Activated CD8-positive, alpha-beta memory T cell treated with anti-CD3 and anti-CD28 coated beads, Interleukin-2, amount 50 U/mL, for 1 hour (primary cell): ENCODE data around the gene GRIK1.

ENCODE experiments used
- DNase-seq: peaks from one replicate; pipeline ENCODE4 v3.0.0-alpha.2; 2020; ENCODE audit errors: extremely low read depth

The GRIK1 gene

DNA sequence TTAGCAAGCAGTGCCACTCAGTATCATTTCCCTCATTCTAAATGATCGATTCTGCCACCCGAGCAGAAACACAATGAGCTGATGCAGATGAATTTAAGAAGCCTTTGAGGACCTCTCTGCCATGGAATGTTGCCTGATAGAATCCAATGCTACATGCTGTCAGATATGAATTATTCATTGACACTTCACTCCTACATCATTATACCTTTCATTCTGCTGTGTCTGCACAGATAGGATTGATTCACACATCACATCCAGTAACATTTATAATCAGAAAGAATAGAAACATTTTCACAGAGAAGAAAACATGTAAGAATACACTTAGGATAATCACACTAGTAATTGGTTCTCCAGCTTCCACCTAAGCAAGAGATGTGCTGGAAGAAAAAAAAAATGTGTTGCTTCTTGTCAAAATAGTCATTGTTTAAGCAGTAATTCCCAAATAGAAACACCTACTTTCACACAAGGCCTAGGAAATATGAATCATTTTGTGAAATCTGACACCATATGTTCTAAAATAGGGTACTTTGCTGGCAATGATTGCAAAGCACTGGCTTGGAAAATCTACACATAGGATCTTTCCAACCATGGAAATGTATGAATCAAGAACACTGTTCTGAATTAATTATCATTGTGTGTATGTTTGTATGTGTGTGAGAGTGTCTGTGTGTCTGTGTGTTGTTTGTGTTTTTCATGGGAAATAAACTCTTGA, 110.1 kb downstream of the GRIK1 start:
- no peak for DNase-seq

DNA sequence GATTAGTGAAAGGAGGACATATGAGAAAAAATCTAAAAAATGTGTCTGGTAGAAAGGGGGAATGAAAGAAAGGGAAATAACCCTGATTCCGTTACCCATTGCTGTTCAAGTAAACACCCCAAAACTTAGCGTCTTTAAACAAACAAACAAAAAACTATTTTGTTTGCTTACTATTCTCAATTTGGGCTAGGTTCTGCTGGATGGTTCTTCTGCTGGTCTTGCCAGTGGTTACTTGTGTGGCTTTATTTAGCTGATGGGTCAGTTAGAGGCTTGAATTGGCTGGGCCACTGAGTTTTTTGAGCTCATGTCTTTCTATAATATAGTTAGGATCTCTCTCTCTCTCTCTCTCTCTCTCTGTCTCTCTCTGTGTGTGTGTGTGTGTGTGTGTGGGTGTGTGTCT, 112.1 kb downstream of the GRIK1 start:
- no peak for DNase-seq

DNA sequence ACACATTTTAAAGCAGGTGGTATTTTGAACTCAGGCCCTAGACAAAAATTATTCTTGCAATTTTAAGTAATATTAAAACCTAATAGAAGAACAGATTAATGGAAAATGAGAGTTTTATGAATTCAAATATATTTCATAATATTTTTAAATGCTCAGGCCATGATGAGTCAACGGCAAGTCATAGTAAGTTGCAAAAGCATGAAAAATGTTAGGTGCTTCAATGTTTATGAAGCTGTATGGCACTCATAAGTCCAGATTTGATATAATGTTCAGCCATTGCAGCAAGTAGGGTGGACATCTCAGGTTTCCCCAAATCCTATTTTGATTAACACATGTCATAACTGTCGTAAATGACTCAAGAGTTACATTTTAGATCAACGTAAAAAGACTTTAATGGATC, 112.6 kb downstream of the GRIK1 start:
- no peak for DNase-seq

DNA sequence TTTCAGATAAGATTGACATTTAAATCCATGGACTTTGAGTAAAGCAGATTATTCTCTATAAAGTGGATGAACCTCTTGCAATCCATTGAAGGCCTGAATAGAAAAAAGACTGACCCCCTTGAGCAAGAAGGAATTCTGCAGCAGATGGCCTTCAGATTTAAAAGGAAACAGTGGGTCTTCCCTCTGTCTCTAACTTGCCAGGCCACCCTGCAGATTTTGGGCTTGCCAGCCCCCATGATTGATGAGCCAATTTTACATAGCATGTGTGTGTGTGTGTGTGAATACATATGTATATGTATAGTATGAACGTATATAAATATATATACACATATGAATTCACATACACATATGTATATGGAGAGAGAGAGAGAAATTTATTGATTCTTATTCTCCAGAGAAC, 113.4 kb downstream of the GRIK1 start:
- DNase-seq, result no peak

DNA sequence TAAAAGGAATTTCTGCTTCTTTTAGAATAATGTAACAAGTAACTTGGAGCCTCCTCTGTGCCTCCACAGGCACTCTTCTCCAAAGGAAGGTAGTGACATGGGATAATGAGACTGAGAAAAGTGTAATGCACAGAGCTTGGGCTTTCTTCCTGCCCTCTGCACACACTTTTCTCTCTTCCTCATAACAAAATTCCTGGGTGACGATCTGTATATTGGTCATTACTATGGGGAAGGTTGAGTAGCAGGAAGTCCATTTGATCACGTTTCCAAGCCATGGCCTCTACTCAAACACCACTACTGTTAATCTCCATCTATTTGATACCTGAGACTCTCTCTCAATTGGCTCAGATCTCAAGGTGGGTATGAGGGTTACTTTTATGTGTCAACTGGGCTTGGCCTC, 113.9 kb downstream of the GRIK1 start:
- no peak for DNase-seq

GRCh38 chr21:29825345-29825744, 114.5 kb downstream of the GRIK1 start:
- no peak for DNase-seq

- DNase-seq, result no peak
Measured at GRCh38 chr21:29822064-29822463, 117.7 kb downstream of the GRIK1 start.

DNA sequence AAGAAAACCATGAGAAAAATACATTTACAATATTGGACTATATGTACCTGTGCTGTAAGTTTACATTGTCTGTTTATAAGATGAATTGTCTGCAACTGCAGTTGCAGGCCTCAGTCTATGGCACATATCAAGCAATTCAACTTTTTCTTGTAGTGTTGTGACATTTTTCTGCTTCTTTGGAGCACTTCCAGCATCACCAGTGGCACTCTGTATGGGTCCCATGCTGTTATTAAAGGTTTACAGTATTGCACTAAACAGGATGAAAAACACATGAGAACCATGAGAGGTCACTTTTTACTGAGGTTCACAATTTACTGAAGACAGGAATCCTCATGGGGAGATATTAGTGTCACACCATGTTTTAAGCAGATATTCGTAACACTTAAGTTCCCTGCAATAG, 118.6 kb downstream of the GRIK1 start:
- DNase-seq, result no peak

DNA sequence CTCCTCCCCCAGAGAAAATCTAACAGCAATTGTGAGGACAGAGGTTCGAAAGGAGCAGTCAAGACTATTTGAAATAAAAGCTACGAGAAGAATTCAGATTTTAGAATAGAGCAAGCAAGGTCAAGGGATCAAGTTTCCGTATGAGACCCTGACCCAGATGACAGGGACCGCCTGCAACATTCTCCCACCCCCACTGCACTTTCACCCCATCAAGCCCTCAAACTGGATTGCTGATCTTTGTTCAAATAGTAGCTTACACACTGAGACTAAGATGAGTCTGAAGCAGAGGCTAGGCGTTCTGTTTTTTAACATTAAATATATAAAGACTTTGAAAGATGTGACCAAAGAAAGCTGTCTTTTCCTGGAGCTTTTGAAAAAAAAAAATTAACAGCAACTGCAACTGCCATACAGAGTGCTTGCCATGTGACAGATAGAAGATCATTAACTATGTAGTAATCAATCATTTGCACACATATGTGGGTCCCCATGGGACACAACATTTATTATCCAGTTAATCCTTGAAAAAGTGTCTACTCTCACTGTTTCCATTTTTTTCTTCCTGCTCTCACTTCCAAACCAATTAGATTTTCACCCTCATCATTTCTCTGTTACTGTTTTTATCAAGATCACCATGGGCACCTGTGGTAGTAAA, 120.0 kb downstream of the GRIK1 start:
- DNase-seq, result no peak

GRCh38 chr21:29818383-29818921, 121.3 kb downstream of the GRIK1 start:
- no peak for DNase-seq

GRCh38 chr21:29817450-29817849, 122.3 kb downstream of the GRIK1 start:
- DNase-seq, result no peak

DNA sequence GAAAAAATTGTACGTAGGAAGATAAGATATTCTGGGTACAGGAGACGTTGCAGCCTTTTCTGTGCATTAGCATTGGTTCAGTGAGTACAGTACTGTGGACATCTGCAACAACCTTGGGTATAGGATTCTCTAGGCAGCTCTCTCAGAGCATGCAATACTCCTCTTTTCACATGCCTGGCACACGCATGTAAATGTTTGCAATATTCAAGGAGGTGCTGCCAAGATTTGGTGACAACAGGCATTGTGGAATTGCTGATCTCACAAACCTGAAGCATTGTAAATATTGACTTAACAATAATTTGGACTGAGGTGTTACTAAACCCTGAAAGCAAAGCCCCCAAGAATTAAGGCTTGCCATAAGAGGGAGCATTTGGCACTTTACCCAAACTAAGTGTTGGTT, 126.8 kb downstream of the GRIK1 start:
- DNase-seq, result no peak

DNA sequence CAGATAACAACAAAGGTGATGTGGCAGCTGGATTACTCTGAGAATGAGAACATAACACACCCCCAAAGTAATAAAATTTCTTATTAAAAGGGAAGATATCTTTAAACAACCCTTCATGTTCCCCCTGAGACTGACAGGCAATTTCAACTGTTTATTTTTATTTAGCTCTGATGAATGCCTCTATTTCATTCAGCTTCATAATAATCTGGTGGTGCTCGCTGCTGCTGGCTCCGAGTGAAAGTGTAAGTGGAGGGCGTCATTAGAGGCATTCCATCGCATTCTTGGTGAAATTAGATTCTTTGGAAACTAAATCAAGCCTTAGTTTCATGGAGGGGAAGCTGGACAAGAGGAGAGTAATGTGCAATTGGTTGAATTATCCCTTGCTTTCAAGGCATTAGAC, 128.9 kb downstream of the GRIK1 start:
- DNase-seq, result no peak

DNA sequence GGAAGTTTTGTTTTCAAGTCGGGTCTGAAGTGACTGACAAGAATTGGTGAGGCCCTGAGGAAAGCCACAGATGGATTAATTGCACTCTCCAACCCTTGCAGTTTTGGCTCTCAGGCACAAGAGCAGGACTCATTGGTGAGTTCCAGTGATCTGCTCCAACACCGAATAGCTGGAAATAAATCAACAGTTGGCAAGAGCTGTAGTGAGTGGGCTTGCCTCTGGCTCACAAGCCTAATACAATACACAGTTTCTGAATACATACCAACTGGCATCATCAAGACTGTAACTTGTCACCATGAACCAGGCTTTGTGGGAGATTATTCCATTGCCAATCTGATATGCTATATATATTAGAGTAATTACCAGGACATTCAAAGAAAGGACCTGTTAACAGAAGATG, 131.6 kb downstream of the GRIK1 start:
- no peak for DNase-seq

DNA sequence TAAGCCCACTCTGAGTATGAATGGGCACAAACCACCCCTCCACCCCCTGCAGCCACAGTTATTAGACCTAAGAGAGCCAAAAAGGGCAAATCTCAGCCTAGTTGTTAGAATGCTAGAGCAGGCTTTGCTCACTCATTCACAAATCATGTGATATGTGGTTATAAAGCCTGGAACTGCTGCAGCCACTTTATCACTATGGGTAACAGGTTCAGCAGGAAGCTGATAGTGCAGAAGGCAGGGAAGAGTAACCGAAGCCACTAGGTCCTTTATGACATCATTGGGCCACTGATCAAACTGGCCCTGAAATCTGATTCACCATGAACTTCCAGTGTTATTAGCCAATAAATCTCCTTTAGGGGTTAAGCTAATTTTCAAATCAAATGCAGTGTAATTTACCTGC, 134.7 kb downstream of the GRIK1 start:
- DNase-seq, result no peak

DNA sequence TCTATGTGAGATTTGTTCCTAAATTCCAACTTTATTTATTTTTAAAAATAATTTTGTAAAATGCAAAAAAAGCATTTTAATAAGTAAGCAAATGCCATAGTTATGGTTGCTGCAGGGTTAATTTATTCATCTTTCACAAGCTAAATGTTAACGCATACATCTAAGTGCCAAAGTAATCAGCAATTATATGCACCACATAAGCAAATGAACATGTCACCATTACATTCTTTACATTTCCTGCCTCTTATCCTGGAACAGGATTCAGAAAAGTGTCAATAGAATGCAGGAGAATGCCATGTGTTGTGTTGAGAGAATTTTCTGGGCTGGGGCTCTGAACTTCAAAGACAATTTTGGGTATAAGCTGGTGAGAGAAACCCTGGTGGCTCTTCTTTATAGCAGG, 136.6 kb downstream of the GRIK1 start:
- no peak for DNase-seq

DNA sequence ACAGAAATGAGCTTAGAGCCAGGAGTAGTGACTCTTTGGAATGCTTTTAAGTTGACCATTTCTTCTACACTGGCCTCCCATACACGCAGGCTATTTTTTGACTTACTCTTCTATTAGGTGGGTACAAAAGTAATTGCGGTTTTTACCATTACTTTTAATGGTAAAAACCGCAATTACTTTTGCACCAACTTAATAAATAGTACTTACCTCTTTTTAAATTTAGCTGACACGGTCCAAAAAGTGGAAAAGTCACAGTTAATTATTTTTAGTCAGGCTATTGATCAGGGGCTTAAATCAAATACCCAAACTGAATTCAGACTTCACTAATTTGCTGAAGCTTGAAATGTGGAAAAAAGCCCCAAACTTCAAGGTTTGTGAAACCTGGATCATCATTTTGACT, 138.7 kb downstream of the GRIK1 start:
- no peak for DNase-seq

DNA sequence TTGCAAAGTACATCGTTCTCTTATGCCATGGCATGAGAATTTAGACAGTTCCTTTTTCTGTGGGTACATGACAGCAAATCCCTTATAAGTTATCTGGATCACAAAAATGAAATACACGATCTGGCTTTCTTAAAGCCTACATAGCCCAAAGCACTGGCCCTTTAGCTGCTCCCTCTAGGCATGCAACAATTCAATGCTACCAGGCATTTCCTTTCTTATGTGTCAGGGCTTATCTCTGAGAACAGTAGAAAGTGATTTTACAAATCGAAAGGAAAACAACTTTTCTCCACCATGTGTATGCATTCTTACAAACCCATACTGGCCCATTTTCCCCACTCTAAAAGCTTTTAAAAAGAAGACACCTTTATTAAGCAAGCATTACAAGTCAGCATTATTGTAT, 139.7 kb downstream of the GRIK1 start:
- DNase-seq, result no peak

GRCh38 chr21:29798840-29799239, 141.0 kb downstream of the GRIK1 start:
- DNase-seq, result no peak

DNA sequence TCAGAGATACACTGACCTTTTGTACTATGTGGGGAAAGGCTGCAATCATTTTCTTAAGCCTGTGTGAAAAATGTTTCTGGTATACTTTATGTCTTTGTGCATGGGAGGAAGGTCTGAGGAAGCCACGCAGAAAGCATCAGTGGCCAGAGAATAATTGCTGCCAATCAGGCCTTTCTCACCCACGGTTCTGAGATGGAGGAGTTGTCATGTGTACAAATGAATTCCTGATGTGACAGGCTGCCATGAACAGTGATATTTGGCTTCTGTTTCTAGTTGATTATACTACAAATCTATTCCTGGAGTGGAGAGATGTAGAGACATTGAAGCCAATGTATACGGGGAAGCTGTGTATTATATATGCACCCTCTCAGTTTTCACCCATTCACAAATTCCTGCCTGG, 142.6 kb downstream of the GRIK1 start:
- no peak for DNase-seq

DNA sequence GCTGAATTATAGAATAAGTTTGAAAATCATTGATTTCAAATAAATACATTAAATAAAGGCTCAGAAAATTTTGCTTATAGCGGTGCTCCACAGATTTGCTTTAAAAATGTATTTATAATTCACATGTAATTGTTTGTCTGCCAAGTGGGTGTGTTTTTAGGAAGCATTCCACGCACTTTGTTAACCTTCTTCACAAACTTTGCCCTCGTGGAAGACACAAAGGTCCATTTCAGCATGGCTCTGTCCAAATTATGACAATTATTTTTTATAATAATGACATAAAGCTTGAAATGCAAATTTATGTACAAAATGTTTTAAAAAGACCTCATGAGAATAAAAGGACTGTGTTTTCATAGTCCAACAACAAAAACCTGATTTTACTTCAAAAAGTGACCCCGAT, 146.1 kb downstream of the GRIK1 start:
- no peak for DNase-seq

DNA sequence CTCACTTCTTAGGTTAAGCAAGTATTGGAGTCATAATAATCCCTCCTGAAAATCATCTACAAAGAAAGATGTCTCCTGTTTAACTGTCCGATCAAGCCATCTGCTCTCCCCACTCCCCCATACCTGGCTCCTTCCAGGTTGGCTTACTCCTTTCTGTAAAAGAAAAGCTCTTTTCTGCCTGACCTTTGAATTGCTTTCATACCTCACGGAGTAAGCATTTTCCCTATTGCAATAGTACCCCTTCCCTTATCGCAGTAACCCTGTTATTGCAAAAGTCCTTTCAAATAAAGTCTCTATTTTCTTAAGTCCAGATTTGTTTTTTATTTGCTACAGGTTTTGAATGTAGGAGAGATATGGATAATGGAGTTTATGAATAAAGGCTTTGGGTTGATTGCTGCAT, 150.4 kb downstream of the GRIK1 start:
- no peak for DNase-seq

DNA sequence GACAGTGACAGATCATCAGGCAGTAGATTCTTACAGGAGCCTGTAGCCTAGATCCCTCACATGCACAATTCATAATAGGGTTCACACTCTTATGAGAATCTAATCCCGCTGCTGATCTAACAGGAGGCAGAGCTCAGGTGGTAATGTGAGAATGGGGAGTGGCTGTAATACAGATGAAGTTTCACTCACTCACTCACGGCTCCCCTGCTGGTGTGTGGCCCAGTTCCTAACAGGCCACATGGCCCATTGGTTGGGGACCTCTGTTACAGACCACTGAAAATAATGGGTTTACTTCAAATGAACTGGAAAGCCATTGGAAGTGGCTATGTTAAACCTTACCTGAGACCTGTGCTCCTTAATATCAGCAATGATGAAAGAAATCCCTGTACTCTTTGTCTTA, 151.0 kb downstream of the GRIK1 start:
- DNase-seq, result no peak
